Activated CD4-positive, CD25-positive, alpha-beta regulatory T cell treated with anti-CD3 and anti-CD28 coated beads, Interleukin-2, amount 50 U/mL, for 16 hours (primary cell): ENCODE data around the gene NFIX.

Experiments
- DNase-seq: peaks from one replicate; pipeline ENCODE4 v3.0.0-alpha.2; 2020; ENCODE audit warnings: low read depth, low spot score

NFIX gene

DNA sequence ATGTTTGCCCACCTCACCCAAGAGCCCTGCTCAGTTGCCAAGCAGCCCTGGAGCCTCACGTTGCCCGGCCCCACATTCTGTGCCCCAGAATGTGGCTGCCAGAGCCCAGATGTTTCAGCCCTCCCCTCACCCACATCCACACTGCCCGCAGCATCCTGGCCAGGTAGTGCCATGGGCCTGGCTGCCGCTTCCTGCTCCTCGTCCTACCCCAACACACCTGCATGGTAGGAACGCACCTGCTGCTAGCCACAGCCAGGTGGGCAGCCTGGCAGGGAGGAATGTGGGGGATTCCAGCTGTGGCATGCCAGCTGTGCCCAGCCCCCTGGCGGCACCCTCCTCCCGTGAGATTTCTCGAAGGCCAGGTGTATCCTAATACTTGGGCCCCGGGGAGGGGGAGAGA lies 7.5 kb upstream of the NFIX start:
- no peak for DNase-seq

GRCh38 chr19:12990431-12990830 lies 4.8 kb upstream of the NFIX start:
- DNase-seq = no peak

- no peak for DNase-seq
These were observed 4.4 kb upstream of the NFIX start for GRCh38 chr19:12990853-12991252.

- no peak for DNase-seq
These were observed 4.0 kb upstream of the NFIX start for GRCh38 chr19:12991296-12991695.

- DNase-seq = no peak
These were observed 2.5 kb upstream of the NFIX start for GRCh38 chr19:12992729-12993128.

GRCh38 chr19:12993562-12993961 lies 1.7 kb upstream of the NFIX start:
- no peak for DNase-seq

DNA sequence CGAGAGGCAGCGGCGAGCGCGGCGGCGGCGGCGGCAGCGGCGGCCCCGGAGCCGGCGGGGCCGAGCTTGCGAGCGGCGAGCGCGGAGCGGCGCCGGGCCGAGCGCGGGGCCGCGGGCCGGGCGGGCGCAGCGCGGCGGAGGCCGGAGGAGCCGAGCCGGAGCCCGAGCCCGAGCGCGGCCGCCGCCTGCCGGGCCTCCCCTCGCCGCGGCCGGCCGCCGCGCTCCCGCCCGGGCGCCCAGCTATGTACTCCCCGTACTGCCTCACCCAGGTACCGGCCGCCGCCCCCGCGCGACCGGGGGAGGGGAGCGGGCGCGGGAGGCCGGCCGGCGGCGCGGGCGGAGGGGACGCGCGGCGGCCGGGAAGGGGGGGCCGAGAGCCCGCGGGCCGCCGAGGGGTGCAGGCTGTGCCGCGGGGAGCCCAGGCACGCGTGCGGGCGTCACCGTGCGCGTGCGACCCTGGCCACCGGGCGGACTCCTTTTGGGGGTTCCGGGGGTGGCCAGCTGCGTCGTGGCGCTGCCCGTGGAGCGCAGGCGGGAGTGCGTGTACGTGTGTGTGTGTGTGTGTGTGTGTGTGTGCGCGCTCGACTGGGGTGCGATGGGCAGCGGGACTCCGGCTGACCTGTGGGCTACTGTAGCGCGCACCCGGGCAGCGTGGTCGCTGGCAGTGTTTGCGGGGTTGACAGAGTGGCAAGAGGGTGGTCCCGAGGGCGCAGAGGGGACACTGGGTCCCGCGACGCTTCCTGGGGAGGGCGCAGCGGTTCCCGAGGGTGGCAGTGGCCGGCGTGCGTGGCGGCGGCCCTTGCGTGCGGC lies 526 bp downstream of the NFIX start:
- no peak for DNase-seq

DNA sequence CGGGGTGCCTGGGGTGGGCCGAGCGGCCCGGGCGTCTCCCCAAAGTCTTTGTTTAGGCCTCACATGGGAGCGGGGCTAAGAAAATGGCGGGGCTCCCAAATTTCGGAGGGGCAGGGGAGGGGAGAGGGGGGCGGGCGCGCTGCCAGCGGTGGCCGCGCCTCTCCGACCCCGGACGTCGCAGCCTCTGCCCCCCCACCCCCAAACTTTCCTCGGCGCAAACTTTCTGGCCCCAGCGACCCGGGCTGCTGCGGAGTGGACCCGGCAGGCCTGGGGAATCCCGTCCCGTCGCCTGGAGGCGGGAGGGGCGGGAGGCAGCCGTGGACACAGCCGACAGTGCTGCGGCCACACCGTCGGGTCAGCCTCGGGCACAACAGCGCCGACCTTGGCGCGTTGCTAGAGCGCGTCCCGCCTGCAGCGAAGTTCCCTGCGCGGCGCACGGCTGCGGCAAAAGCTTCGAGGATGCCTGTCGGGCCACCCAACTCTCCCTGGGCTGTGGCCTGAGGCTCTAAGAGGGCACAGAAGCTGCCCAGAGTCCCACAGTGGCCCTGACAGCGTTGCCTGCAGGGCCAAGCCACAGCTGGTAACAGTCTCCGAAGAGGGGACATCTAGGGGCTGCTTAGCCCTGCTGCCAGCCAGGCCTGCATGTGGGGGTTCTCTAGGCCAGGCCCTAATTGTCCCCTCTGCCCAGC lies 1.3 kb downstream of the NFIX start:
- no peak for DNase-seq

DNA sequence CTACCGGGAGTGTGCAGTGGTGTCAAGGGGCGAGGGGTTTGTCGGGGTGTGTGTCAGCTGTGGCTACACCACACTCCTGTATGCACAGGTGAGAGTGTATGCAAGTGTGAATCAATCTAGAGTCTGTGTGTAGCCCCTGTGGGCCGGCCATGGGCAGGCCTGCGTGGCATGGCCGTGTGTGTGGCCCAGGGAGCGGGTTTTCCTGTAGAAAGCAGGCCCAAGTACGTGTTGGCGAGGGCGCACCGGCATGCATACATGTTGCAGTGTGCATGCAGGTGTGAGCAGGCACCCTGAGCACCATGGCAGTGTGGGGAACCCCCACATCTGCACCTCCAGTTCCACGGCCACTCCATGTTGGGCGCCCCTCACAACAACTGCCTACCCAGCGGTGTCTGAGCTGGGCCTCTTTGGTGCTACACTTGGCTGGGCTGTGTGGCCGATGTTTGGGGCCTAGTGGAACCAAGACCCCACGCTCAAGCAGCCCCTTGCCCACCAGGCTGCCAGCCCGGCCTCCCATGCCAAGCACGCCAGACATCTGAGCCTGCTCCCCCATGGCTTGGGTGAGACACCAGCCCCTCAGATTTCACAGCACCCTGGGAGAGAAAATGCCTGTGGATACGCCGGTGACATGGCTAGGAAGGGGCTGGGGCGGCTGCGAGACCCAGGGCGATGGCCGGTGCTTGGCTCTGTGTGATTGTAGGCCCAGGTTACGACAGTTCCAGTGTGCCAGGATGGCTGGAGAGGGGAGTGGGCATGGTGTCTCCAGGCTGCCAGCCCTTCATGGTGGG lies 2.1 kb downstream of the NFIX start:
- DNase-seq = no peak

DNA sequence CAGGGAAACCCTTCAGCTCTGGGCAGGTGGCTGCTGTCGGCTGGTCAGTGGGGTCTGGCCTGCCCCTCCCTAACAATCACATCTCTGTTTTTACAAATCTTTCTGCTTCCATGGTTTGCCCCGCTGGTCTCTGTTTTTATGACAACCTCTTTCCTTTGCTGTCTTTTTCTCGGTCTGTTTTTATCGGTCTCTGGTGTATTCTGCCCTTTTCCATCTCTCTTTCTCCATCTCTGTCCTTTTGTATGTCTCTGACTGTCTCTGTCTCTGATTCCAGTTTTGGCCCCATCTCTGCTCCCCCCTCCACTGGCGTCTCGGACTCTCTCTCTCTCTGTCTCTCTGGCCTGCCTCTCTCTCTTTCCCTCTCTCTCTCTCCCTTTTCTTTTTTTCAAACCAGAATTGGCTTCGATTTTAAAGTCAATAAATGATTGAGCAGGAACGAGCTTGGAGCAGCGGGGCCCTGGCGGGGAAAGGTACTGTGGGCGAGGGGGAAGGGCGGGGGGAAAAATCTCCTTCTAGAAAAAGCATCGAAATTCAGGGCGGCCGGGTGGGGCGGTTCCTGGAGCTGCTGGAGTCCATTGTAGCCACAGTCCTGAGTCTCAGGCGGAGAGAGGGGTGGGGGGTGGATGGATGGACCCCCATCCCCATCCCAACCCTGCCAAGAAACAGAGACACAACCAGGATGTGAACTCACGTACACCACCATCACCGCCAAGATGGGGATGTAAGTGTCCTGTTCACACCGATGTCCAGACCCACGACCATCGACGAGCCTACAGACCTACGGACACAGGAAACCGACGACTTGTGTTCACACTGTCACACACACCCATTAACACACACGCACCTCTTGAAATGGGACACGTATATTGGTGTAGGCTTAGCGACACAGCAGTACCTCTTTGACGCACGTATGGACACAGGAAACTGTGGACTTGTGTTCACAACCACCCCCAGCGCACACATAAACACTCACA lies 3.0 kb downstream of the NFIX start:
- no peak for DNase-seq

- DNase-seq = no peak
These were observed 5.9 kb downstream of the NFIX start for GRCh38 chr19:13001166-13001501.

DNA sequence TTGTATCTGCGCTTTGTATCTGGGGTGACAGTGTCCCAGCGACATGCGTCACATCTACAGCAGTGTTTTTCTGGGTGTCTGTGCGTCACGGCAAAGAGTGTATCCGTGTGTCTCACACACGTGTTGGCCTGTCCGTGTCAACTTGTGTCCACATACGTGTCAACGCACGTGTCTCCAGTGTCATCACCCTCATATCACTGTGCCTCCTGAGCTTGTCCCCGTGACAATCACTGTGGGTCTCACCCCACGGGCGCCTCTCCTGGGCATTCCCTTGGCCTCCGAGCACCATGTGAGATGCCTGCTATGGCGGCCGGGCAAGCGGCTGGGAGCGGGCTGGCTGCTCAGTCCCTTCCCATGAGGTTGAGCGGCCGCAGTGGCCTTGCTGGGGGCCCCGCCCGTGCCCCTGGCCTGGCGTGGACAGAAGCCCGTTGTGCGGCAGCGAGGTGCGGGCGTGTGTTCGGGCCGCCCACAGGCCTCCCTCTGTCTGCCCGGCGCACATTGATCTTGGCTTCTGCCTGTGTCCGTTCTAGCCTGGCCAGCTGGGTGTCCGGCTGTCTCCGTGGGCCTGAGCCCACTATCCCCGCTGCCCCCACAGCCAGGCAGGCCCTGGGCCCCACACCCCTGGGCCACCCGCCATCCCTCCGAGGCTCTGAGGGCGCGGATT lies 6.4 kb downstream of the NFIX start:
- no peak for DNase-seq

- DNase-seq = no peak
These were observed 7.1 kb downstream of the NFIX start for GRCh38 chr19:13002166-13002898.

DNA sequence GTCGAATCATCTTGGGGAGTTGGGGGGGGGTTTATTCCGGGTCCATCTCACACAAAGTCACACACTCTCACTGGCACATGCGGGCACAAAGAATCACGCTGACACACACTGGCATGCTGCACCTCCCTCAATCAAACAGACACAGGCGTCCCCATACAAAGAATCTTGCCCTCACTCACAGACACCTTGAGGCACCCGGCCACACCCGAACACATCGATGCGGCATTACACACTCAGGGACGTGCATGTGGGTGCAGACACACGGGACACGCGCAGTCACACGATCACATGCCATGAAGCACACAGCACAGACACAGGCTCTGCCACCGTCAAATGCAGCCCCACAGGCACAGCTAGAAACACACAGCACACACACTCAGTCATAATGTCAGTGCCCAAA lies 7.8 kb downstream of the NFIX start:
- no peak for DNase-seq

DNA sequence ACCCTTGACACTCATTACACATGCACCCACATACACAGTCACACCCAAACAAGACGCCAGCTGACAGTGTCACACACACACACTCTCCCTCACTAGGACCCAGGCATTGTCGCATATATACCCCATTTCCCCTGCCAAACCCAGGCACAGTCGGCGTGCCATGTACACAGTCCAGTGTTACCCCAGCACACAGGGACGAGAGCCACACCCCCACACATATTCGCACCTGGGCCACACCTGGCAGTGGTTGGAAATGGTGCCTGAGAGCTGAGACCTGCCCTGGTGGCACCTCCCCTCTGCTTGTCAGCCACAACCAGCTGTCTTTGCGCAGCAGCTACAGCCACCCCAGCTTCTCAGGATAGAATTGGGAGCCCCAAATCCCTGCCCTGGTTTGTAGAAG lies 9.0 kb downstream of the NFIX start:
- no peak for DNase-seq

GRCh38 chr19:13005253-13005652 lies 10.0 kb downstream of the NFIX start:
- no peak for DNase-seq

- no peak for DNase-seq
These were observed 10.6 kb downstream of the NFIX start for GRCh38 chr19:13005861-13006370.

DNA sequence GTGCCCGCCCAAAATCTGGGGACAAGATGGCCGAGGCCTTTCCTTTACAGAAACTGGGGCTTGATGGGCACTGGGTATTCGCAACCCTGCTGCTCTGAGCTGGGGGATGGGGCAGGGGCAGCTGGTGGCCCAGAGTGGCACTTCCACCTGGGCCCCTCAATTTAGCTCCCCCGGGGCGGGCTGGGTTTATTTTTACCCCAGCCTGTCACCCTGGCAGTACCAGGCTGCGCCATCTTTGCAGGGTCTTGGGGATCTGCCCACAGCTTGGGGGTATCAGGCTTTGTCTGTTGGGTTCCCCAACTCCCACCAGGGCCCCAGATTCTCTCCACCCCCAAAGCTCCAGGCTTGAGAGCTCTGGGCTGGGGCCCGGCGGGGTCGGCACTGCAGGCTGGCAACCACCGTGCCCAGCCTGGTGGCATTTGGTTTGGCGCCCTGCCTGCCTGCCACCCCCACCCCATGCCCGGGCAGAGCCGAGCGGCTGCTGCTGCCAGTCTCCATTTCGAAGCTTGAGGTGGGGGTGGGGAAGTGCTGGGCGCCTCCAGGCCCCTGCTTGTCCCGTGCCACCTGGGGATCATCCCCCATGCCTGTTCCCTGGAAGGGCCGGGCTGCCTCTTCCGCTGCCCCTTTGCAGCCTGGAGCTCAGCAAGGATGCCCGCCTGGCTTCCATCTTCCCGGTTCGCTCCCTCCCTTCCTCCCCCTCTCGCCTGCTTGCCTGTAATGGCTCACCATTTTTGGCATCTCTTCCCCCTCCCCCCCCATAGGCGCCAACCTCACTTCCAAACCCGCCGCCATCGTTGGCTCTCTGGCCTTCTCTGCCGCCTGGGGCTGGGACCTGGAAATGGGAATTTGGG lies 11.4 kb downstream of the NFIX start:
- no peak for DNase-seq
